ENCODE measurements around the gene SEMA5A. TPM values are rescaled to one million over a fixed set of nuclear protein-coding genes. Genes with fewer than 3 reads are reported as not detected.

Gene SEMA5A
- total RNA-seq, 2 experiments from 2014 or later = 0.48 to 0.52 TPM

GRCh38 chr5:9523090-9523823, 22.6 kb downstream of the SEMA5A start:
- ChIA-PET POLR2A (no interaction called here), CTCF (no interaction called here)
- intact Hi-C loops (cut with micrococcal nuclease) = no loop called here
- H3K4me3 Mint-ChIP-seq = no peak overlapping the region
- no peaks in the 10 kb centered on the region for H3K27me3 Mint-ChIP-seq
- no peaks in the 10 kb centered on the region for H3K36me3 Mint-ChIP-seq
- no peak overlapping the region for H3K27ac Mint-ChIP-seq
- DNase-seq = no peak
- no peaks in the 10 kb centered on the region for H3K4me1 Mint-ChIP-seq (ENCODE audit: low read depth)
- H3K9me3 Mint-ChIP-seq = no peaks in the 10 kb centered on the region

GRCh38 chr5:9519537-9519936, 26.3 kb downstream of the SEMA5A start:
- H3K4me1 Mint-ChIP-seq (ENCODE audit: low read depth) = no peaks in the 10 kb centered on the region
- H3K4me3 Mint-ChIP-seq = no peak overlapping the region
- CTCF ChIA-PET = no interaction called here
- intact Hi-C loops (cut with micrococcal nuclease) = no loop called here
- no peak overlapping the region for H3K27ac Mint-ChIP-seq
- H3K9me3 Mint-ChIP-seq = no peaks in the 10 kb centered on the region
- H3K27me3 Mint-ChIP-seq = no peaks in the 10 kb centered on the region
- no peaks in the 10 kb centered on the region for H3K36me3 Mint-ChIP-seq
- POLR2A ChIA-PET = no interaction called here
- DNase-seq = no peak

GRCh38 chr5:9516591-9516990, 29.3 kb downstream of the SEMA5A start:
- CTCF ChIA-PET = no interaction called here

DNA sequence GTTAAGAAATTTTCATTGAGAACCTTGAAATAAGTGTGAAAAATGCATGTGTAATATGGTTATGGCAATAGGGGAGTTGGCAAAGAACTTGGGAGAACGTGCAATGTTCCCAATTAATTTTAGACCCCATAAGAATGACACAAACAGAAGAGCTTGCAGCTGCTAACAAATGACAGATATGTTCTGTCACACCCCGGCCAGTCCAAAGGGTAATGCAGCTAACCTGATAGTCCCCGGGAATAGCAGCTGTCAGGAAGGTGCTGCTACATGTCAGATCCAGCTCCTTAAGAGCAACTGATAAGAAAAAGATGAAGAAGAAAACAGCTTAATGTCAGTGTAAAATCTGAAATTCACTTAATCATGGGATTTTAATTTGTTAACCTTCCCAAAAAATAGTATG, 30.4 kb downstream of the SEMA5A start:
- no peaks in the 10 kb centered on the region for H3K27me3 Mint-ChIP-seq
- POLR2A ChIA-PET = no interaction called here

More at GRCh38 chr5:9516591-9516990, 29.3 kb downstream of the SEMA5A start:
- H3K4me1 Mint-ChIP-seq (ENCODE audit: low read depth) = no peaks in the 10 kb centered on the region
- POLR2A ChIA-PET = no interaction called here
- H3K9me3 Mint-ChIP-seq = no peaks in the 10 kb centered on the region
- H3K4me3 Mint-ChIP-seq = no peak overlapping the region
- DNase-seq = no peak
- intact Hi-C loops (cut with micrococcal nuclease) = no loop called here
- no peaks in the 10 kb centered on the region for H3K27me3 Mint-ChIP-seq
- no peak overlapping the region for H3K27ac Mint-ChIP-seq
- H3K36me3 Mint-ChIP-seq = no peaks in the 10 kb centered on the region

GRCh38 chr5:9514968-9515367, 30.9 kb downstream of the SEMA5A start:
- Mint-ChIP-seq H3K27ac (no peak overlapping the region), H3K36me3 (no peaks in the 10 kb centered on the region), H3K9me3 (no peaks in the 10 kb centered on the region), H3K4me1 (ENCODE audit: low read depth) (no peaks in the 10 kb centered on the region), H3K27me3 (no peaks in the 10 kb centered on the region), H3K4me3 (no peak overlapping the region)
- ChIA-PET CTCF (interaction anchor here (0.7 kb wide), 1 partner anchor 153 kb away, joined by 3 read pairs; no protein-coding TSS in a partner anchor), POLR2A (no interaction called here)
- no peak for DNase-seq
- intact Hi-C loops (cut with micrococcal nuclease) = no loop called here

More for the DNA sequence above, 30.4 kb downstream of the SEMA5A start:
- Mint-ChIP-seq H3K4me3 (no peak overlapping the region), H3K9me3 (no peaks in the 10 kb centered on the region), H3K36me3 (no peaks in the 10 kb centered on the region), H3K4me1 (ENCODE audit: low read depth) (no peaks in the 10 kb centered on the region), H3K27ac (no peak overlapping the region)
- intact Hi-C loops (cut with micrococcal nuclease) = no loop called here
- DNase-seq = no peak
- CTCF ChIA-PET = interaction anchor here (0.7 kb wide), 1 partner anchor 154 kb away, joined by 3 read pairs; no protein-coding TSS in a partner anchor

DNA sequence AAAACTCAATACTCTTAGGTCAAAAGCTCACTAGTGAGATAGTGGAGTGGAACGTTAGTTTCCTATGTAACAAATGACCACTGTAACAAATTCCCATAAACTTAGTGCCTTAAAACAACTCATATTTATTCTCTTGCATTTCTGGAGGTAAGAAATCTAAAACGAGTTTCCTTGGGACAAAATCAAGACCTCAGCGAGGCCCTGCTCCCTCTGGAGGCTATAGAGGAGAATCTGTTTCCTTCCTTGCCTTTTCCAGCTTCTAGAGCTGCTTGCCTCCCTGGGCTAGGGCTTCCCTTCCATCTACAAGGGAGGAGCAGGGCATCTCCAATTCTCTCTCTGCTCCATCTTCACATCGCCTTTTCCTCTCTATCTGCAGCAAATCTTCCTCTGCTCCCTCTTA, 32.0 kb downstream of the SEMA5A start:
- Mint-ChIP-seq H3K9me3 (no peaks in the 10 kb centered on the region), H3K4me1 (ENCODE audit: low read depth) (no peaks in the 10 kb centered on the region), H3K27me3 (no peaks in the 10 kb centered on the region), H3K36me3 (no peaks in the 10 kb centered on the region), H3K27ac (no peak overlapping the region), H3K4me3 (no peak overlapping the region)
- intact Hi-C loops (cut with micrococcal nuclease) = no loop called here
- no peak for DNase-seq
- ChIA-PET CTCF (no interaction called here), POLR2A (no interaction called here)

DNA sequence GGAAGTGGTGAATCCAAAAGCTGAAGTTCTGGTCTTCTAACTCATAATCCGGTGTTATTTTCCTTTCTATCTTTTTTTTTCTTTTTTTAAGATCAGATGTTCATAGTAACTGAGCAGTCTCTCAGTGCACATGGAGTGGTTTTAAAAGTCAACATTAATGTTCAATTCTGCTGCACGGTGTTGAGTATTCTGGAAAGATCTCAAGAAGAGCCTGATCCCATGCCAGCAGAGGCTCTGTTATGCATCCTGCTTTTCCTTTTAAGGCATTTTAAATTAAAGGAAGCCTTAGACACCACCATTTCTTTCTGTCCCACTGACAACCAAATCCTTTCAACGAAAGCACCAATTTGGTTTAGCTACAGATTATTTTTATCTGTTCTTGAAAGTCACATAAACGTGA, 33.4 kb downstream of the SEMA5A start:
- DNase-seq = no peak
- H3K27me3 Mint-ChIP-seq = no peaks in the 10 kb centered on the region
- no peak overlapping the region for H3K4me3 Mint-ChIP-seq
- H3K36me3 Mint-ChIP-seq = no peaks in the 10 kb centered on the region
- no peaks in the 10 kb centered on the region for H3K9me3 Mint-ChIP-seq
- CTCF ChIA-PET = no interaction called here
- intact Hi-C loops (cut with micrococcal nuclease) = no loop called here
- no peak overlapping the region for H3K27ac Mint-ChIP-seq
- POLR2A ChIA-PET = no interaction called here
- H3K4me1 Mint-ChIP-seq (ENCODE audit: low read depth) = no peaks in the 10 kb centered on the region

DNA sequence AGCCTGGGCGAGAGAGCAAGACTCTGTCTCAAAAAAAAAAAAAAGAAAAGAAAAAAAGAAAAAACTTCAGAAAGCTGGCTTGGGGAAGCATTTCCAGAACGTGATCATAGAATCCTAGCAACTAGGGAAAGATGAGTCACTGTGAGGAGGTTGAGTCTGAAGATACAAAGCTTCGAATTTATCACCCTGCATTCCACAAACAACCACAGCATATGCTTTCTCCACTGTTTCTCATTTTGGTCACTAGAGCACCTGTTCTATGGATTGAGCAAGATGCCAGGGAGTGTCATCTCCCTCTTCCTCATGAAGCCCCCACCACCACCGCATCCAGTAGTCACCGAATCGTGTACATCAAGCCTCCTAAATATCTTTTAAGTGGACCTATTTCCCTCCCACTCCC, 37.9 kb downstream of the SEMA5A start:
- H3K4me3 Mint-ChIP-seq = no peak overlapping the region
- no peaks in the 10 kb centered on the region for H3K4me1 Mint-ChIP-seq (ENCODE audit: low read depth)
- intact Hi-C loops (cut with micrococcal nuclease) = no loop called here
- no peaks in the 10 kb centered on the region for H3K27me3 Mint-ChIP-seq
- DNase-seq = no peak
- ChIA-PET POLR2A (no interaction called here), CTCF (no interaction called here)
- no peaks in the 10 kb centered on the region for H3K36me3 Mint-ChIP-seq
- H3K27ac Mint-ChIP-seq = no peak overlapping the region
- H3K9me3 Mint-ChIP-seq = no peaks in the 10 kb centered on the region

GRCh38 chr5:9505225-9505624, 40.6 kb downstream of the SEMA5A start:
- ChIA-PET CTCF (no interaction called here), POLR2A (no interaction called here)
- Mint-ChIP-seq H3K27ac (no peak overlapping the region), H3K4me1 (ENCODE audit: low read depth) (no peaks in the 10 kb centered on the region), H3K27me3 (no peaks in the 10 kb centered on the region), H3K4me3 (no peak overlapping the region), H3K9me3 (no peaks in the 10 kb centered on the region), H3K36me3 (no peaks in the 10 kb centered on the region)
- DNase-seq = no peak
- intact Hi-C loops (cut with micrococcal nuclease) = no loop called here

DNA sequence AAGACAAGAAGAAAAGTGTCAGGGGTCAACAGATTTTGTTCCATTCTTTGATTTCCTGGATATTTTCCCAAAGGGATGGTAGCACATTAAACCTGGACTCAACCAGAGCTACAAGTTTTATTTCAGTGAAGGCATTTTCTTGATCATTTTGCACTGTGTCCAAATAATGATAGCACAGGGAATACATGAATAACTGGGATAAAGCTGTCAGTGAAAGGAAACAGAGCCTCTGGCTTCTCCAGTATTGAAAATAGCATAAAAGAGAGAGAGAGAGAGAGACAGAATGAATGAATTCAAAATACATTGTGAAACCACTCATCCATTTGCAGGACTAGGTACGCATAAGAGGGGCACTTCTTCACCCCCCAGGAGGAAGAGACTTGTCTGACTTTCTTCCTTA, 43.0 kb downstream of the SEMA5A start:
- Mint-ChIP-seq H3K27me3 (no peaks in the 10 kb centered on the region), H3K27ac (no peak overlapping the region), H3K9me3 (no peaks in the 10 kb centered on the region), H3K4me3 (no peak overlapping the region), H3K4me1 (ENCODE audit: low read depth) (no peaks in the 10 kb centered on the region), H3K36me3 (no peaks in the 10 kb centered on the region)
- DNase-seq = no peak
- ChIA-PET CTCF (no interaction called here), POLR2A (no interaction called here)
- intact Hi-C loops (cut with micrococcal nuclease) = no loop called here

DNA sequence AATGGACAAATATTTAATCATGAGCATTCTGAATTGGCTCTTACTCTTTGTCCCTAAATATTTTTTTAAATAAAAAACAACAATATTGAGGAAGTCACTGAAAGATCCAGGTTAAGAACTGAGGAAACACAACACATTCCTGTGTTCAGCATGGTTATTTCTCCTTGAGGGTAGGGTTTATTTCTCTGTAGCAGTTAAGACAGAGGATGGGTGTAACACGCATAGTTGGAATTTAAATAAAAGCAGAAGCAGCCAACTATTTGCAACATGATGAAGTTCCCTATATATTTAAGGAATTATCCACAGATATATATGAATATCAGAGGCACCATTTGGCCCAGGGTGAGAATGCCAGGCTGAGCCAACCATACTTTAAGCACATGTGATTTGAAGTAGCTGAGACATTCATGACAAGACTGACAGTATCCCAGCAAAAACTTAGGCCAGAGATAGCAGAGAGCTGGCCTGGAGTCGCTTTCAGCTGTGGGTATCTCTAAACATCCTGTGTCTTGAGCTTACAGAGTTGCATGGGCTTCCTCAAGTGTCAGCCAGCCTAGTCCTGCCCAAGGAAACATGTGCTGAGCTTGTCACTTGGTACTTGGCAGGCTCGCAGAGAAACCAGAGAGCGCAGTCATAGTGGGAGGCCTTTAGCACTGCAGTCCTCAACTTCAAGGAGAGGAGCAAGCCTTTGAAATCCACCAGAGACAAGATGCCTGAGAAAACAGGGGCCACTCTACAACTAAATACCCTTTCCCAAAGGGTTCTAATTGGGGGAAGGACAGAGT, 43.6 kb downstream of the SEMA5A start:
- Mint-ChIP-seq H3K27ac (no peak overlapping the region), H3K36me3 (no peaks in the 10 kb centered on the region), H3K9me3 (no peaks in the 10 kb centered on the region), H3K4me1 (ENCODE audit: low read depth) (no peaks in the 10 kb centered on the region), H3K4me3 (no peak overlapping the region), H3K27me3 (no peaks in the 10 kb centered on the region)
- CTCF ChIA-PET = no interaction called here
- intact Hi-C loops (cut with micrococcal nuclease) = no loop called here
- POLR2A ChIA-PET = no interaction called here
- no peak for DNase-seq

DNA sequence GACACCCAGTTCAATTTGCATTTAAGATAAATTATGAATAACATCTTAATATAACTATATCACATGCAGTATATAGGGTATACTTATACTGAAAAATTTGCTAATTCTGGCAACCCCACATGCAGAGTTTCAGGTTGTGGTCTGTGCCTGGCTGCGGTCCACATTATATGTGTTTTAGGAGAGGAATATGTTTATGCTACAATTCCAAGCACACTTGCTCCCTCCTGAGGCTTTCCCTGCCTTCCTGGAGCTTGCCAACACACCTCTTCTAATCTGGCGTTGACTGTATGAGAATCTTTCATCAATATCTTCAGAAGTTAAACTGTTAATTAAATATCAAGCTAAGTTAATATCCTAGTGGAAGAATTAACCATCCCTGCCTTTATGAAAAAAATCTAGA, 45.2 kb downstream of the SEMA5A start:
- POLR2A ChIA-PET = no interaction called here
- DNase-seq = no peak

DNA sequence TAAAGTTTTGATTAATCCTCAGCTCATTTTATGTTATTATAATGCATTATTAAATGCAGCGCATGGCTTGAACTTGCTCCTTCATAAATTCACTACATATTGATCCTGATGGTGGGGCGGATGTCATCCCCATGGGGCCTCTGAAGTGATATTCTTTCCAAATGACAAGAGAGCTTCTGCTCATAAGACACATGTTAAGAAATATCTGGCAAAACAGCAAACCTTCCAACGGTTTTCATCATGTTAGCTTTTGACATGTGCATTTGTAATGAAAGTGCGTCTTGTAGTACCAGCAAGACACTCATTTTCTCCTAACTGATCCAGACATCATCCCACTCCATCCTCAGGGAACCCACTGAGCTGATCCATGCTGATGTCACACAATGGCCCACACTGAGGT, 45.7 kb downstream of the SEMA5A start:
- Mint-ChIP-seq H3K4me1 (ENCODE audit: low read depth) (no peaks in the 10 kb centered on the region), H3K27me3 (no peaks in the 10 kb centered on the region), H3K4me3 (no peak overlapping the region), H3K9me3 (no peaks in the 10 kb centered on the region), H3K27ac (no peak overlapping the region), H3K36me3 (no peaks in the 10 kb centered on the region)
- intact Hi-C loops (cut with micrococcal nuclease) = no loop called here
- CTCF ChIA-PET = interaction anchor here (0.9 kb wide), 1 partner anchor 37 kb away, joined by 3 read pairs; no protein-coding TSS in a partner anchor
- POLR2A ChIA-PET = no interaction called here
- DNase-seq = no peak

More for the DNA sequence above, 45.2 kb downstream of the SEMA5A start:
- H3K36me3 Mint-ChIP-seq = no peaks in the 10 kb centered on the region
- no peak overlapping the region for H3K27ac Mint-ChIP-seq
- CTCF ChIA-PET = no interaction called here
- no peaks in the 10 kb centered on the region for H3K4me1 Mint-ChIP-seq (ENCODE audit: low read depth)
- H3K9me3 Mint-ChIP-seq = no peaks in the 10 kb centered on the region
- H3K27me3 Mint-ChIP-seq = no peaks in the 10 kb centered on the region
- intact Hi-C loops (cut with micrococcal nuclease) = no loop called here
- no peak overlapping the region for H3K4me3 Mint-ChIP-seq
